GM18502 (cell line): ENCODE results near the gene ACIN1.
"Not testable (repeated sequence)": the region's sequence is repeated elsewhere in the genome, so short reads cannot be mapped to it uniquely, and the experiment has no call there.

Experiments used
- ATAC-seq: cut with Tn5 transposase; IDR thresholded peaks from one replicate; pipeline ENCODE4 v1.9.1; 2021; ENCODE audit warnings: mild to moderate bottlenecking; ENCODE audit not compliant: unreplicated experiment, poor library complexity

Gene ACIN1

DNA sequence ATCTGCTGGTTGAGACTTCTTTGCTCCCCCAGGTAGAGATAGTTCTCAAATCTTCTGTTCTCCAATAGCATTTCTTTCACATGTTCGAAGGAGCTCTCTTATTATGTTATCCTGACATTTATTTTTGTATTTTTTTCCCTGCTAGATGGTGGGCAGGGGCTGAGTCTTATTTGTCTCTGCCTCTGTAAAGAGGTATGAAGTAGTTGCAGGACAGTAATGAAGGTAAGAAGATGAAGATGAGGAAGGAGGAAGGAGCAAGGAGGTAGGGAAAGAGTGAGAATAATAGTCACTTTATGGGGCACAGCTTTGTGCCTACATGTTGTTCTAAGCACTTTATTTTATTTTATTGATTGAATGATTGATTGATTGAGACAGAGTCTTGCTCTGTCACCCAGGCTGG, 14.8 kb upstream of the ACIN1 start:
- ATAC-seq = no peak

DNA sequence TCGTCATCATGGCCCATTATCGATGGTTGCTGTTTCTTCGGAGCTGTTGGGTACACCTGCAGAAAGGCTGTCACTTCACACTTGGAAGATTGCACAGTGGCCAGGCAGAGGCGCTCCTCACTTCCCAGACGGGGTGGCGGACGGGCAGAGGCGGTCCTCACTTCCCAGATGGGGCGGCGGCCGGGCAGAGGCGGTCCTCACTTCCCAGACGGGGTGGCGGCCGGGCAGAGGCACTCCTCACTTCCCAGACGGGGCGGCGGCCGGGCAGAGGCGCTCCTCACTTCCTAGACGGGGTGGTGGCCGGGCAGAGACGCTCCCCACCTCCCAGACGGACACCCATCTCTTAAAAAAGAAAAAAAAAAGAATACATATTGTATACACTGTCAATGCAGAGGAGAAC, 13.2 kb upstream of the ACIN1 start:
- not testable (repeated sequence) for ATAC-seq

DNA sequence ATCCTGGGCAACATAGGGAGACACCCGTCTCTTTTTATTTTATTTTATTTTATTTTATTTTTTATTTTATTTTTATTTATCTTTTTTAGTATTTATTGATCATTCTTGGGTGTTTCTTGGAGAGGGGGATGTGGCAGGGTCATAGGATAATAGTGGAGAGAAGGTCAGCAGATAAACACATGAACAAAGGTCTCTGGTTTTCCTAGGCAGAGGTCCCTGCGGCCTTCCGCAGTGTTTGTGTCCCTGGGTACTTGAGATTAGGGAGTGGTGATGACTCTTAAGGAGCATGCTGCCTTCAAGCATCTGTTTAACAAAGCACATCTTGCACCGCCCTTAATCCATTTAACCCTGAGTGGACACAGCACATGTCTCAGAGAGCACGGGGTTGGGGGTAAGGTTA, 12.7 kb upstream of the ACIN1 start:
- ATAC-seq = not testable (repeated sequence)

DNA sequence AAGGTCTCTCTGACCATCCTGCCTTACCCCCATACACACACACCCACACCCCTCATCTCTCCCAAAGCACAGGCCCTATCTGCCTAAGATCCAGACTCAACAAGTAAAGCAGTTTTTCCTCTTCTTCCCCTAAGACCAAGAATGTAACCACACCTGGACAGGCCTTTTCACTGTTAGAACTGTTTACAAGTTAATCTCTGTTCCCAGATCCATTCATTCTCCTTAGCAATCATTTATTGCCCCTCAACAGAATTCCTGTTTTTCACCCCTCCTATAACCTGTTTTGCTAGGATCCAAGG, 11.8 kb upstream of the ACIN1 start:
- ATAC-seq = no peak

DNA sequence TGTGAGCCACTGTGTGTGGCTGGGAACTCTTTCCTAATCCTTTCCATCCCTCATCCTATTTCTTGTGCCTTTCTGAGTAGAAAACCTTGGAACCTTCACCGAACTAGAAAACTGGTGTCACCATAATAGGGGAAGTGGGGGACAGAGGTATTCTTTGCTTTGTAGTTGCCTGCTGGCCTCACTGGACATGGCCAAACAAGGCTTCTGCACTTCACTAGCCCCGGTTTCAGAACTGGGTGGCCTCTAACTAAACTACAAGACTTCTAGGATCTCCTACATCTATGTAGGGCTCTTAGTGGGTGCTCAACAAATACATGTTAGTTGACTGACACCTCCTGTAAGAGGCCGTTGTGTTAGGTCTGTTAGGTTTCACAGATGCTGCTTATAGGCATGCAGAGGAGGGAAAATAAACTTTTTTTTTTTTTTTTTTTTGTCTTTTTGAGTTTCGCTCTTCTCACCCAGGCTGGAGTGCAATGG, 10.4 kb upstream of the ACIN1 start:
- ATAC-seq = no peak

DNA sequence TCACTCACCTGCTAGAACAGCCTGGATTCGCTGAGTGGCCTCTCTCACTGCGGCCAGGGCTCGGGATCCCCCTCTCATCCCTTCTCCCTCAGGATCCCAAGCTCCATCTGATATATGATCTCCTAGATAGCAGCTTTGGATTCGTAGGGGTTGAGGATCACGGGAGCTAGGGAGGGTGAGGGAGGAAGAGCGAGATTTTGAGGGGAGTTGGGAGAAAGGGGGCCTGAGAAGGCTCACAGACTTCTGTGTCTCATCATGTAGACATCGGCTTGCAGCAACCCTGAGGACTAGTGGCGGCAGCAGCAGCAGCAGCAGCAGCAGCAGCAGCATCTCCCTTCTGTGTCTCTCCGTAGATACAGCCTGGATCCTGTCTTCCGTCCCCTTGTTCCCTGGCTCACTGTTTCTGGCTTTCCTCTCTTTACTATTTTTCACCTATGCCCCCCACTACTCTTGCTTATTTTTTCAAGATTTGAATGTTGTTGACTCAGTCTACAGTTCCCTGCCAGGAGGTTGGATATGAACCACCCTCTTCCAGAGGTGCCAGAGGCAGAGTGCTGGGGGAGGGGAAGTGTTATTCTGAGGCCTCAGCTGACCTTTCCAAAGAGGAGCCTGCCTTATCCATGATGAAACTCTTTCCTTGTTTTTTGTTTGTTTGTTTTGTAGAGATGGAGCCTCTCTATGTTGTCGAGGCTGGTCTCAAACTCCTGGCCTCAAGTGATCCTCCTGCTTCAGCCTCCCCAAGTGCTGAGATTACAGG, 9.8 kb upstream of the ACIN1 start, which contains the start of gene CIROP:
TSS of gene CIROP (minus strand) at position 399 of the 757 bp plus-strand sequence. CDS start at position 330, 69 bp downstream.
- no peak for ATAC-seq

DNA sequence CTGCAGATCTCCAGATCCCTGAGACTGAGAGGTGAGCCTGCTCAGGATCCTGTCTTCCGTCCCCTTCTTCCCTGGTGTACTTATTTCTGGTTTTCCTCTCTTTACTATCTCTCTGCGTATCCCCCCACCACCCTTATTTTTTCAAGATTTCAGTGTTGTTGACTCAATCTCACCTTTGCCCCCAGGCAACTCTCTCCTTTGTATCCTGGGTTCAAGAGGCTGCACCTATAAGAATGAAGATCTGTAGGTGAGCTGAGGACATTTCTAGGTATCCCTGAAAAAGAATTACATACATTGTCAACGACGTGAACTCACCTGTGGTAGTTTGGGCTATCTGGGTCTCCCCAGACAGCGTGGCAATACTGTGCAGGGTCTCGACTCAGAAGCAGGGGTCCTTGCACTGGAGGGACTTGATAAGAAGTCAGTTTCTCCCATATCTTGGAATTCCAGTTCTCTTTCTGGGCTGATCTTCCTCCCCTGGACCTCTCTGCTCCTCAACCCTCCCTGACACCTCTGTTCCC, 9.2 kb upstream of the ACIN1 start:
- no peak for ATAC-seq

DNA sequence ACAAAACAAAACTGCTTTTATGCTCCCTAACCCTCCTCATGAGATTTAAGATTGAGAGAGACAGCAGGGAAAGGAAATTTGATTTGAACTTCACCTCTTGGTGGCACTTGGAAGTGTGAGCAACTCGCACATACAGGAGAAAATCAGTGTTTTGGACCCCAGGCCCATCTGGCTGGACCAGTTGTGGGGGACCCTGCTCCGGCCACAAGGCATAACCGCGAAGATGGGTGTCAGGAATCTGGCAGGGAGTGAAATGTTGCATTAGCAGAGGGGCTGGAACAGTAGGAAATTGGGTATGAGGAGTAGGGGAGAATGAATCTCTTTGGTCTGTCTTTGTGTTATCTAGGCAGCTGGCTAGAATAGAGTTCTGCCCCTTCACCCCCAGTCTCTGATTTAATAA, 8.6 kb upstream of the ACIN1 start:
- no peak for ATAC-seq

DNA sequence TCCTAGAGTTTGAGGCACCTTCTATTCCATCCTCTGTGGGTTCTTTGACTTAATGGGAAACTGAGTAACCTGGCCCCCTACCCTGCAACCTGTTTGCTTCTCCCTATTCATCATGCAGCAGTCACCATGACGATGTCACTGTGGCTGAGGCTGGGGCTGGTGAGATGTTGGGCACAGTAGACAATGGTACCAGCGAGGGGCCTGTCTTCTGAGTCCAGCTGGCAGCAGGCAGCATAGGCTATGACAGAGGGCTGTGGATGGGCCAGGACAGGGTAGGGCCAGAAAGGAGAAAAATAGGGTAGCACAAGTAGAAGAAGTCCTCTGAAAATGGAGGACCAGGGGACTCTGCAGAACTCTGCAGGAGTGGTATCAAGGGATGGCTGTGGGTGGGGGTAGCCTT, 7.9 kb upstream of the ACIN1 start:
- ATAC-seq = no peak

DNA sequence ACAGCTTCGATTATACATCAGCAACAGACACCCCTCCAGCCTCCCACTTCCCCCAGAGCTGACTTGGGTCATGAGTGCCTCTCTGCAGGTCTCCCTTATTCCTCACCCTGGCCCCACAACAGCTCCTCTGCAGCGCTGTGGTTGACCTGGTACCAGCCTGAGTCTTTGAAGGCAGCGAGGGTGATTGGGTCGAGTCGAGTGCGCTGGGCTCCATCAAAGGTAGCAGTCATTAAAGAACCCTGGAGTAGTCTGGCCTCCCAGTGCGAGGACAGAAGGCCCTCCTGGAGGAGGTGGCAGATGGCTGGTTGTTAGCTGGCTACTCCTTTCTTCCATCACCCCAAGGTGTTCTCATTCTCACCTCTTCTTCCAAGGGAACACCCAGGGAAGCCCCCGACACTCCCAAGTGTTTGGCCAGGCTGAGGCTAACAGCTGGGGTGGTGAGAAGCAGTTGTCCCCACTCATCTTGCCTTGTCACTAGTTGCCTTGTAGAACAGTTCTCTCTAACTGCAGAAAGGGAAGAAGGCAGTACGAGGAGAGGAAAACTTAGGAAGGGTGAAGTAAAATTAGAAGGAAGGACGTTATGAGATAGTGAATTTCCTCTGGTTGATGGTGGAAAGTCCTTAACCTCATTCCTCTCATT, 7.2 kb upstream of the ACIN1 start:
- no peak for ATAC-seq

DNA sequence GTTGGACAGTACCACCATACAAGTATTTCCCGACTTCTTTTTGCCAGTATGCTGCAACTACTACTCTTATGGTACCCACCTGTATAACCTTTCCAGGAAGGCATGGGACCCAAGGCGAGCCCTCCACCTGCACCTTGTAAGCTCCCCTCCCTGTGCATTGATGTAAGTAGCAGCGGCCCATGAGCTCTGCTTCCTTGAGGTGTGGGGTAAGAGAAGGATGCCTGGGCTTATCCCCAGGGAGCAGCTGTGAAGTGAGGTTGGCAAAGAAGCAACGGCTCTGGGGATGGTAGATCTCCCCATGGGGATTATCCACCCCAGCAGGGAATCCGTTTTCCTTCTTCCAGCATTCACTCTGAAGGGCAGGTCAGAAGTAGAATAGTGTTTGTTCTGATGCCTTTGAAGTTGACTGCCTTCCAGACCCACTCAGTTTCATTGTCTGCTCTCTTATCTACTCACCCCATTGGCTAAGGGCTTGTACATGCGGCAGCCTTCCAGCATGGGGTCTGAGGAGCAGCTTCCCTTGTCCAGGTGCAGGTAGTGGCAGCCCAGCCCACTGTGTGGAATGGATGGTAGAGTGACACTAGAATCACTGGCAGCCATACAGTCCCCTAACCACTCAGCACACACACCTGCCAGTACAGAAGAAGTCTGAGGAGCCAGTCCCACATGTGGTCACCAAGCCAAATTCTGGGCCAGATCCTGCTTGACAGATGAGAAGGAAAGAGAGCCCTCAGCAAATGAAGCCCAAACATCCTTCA, 6.5 kb upstream of the ACIN1 start:
- no peak for ATAC-seq

DNA sequence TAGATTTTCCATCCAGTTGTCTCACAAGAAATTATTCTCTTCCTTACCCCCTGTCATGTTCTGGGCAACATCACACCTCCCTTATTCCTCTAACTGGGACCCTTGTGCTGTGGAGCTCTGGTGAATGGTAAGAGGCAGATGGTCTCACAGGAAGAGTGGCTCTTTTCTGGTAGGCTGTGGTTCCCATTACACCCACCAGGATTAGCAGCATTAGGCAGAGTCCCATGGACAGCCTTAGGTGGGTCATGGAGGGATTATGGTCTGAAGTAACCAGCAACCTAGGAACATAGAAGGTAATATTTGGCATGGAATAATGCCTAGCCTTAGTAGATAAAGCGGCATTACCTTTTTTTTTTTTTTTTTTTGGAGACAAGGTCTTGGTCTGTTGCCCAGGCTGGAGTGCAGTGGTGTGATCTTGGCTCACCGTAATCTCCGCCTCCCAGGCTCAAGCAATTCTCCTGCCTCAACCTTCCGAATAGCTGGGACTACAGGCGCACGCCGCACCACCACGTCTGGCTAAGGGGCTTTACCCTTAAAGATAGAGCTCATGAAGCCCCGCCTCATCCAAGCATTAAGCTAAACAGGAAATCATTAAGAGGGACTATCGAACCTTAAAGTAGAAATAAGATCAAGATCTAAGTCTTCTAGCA, 4.4 kb upstream of the ACIN1 start:
- no peak for ATAC-seq

DNA sequence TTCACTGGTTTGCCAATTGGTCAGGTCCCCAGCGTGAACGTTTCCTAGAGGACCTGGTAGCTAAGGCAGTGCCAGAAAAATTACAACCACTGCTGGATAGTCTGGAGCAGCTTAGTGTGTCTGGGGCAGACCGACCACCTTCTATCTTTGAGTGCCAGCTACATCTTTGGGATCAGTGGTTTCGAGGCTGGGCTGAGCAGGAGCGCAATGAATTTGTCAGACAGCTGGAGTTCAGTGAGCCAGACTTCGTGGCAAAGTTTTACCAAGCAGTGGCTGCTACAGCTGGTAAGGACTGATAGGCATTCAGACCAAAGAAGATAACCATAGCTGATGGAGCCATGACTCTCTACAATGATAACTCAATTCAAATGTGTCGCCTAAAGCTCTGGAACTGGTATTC, 2.9 kb upstream of the ACIN1 start:
- no peak for ATAC-seq

DNA sequence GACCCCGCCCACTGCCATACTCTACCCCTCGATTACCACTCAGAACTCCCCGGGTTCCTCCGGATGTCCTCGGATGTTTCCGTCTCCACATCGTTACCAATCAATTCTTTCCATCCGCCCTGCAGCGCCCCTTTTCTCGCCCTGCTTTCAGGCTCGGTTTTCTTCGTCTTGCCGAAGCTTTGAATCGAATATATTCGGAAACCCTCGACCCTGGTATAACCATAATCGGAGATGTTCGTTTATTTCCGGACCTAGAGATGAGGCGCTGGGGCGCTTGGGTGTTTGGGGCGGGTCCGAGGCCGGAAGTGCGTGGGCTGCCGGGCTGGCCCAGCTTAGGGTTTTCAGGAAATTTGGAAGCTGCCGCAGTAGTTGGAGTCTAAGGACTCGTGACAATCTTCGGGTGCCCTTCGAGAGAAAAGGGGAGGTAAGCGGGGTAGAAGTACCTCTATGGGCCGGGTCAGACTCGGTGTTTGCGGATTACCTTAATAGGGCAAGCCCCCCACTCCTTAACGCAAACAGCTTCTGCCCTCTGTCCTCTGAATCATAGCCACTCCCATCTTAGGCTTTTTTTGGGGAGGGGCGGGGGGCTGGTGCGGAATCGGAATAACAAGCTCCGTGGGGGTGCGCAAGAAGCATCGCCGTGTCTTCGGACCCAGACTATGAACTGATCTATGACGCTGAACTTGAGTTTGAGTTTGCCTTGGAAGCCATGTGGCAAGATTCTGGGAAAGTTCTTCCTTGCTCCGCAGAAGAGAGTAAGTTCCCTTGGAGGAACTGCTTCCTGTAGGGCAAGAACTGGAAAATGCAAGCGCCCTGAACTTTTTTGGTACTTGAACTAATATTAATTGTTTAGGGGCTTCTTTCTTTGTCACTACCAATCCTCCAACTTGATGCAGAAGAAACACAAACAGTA, 516 bp upstream of the ACIN1 start, which contains the start of gene C14orf119:
TSS of gene C14orf119 (plus strand) at position 310 of the 913 bp plus-strand sequence. CDS start 2,154 bp downstream, outside the sequence.
- peak; percentile 93 for ATAC-seq

DNA sequence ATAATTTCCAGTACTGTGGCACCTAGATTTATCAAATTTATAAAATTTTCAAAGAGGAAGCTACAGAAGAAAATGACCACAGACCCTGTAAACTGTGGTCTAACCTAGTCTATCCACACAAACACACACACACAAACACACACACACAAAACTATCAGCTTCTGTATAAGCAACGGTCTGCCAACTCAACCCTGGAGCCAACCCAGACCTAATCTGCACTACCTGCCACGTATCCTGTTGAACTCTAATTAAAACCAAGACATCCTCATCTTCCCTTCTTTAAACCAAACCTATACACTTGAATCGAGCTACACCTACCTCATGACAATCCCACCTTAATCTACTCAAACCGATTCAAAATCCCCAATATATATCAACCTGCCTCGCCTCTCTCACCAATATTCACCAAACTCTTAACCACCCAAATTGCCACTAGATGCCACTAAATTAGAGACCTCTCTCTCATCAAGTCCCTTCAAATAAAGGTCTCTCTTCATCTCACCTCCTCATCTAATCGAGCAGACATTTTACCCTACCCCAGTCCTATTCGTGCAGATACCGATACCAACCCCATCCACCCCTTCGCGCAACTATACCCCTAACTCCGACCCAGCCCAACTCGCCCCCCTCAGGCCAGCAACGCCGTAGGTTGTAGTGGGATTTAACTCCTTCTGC, 808 bp downstream of the ACIN1 start:
- no peak for ATAC-seq

DNA sequence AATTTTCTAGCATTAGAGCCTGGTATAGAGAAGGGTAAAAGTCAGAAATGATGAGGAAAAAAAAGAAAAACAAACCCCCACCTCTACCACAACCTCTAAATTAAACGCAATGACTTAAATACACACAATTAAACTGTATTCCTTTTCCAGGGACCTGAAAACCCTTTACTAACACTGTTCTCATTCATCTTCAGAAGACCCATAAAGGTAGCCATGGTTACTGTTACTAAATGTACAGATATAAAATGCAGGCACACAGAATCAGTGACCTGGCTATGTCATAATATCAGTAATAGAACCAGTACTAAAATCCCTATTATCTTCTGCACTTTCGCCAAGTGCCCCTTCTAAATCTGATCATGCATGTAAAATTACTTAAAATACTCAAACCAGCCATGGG, 1.4 kb downstream of the ACIN1 start:
- ATAC-seq = no peak

DNA sequence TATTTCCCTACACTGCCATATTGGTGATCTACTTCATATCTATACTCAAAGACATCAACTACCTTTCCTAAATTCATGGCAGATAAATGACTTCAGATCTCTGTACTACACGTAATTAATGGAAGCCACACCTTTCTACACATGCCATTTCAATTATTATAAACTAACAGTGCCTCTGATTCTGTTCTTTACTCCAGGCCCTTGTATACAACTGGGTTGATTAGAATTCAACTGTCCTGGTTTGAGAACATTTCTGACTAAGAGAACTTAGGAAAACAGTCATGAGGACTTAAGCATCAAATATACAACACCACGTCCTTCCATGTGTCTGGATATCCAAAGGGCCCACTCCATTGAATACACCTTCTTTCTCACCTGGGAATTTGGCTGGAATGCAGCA, 1.8 kb downstream of the ACIN1 start:
- ATAC-seq = no peak

DNA sequence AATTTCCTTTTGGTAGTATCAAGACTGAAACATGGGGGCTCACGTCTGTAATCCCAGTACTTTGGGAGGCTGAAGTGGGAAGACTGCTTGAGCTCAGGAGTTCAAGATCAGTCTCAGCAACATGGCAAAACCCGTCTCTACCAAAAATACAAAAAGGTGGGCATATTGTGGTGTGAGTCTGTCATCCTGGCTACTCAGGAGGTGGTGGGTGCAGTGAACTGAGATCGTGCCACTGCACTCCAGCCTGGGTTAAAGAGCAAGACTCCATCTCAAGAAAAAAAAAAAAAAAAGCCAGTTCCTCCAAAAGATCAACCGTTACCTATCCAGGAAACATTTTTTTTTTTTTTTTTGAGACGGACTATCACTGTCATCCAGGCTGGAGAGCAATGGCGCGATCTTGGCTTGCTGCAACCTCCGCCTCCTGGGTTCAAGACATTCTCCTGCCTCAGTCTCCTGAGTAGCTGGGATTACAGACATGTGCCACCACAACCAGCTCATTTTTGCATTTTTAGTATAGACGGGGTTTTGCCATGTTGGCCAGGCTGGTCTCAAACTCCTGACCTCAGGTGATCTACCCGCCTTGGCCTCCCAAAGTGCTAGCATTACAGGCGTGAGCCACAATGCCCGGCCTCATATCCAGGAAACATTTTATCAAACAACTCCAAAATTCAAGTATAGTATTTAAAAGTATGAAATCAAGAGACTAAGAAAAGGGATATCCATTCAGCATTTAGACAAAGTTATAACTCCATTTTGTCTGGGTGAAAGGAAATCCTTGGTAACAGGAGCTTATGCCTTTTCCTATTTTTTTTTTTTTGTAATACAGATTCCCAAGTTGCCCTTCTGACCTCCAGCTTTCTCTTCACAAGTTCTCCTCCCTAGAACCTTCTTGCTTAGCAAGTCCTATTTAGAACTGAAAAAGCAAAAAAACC, 3.4 kb downstream of the ACIN1 start:
- no peak for ATAC-seq
